ENCODE results near the gene TRIP11.

GRCh38 chr14:91987192-91987591 is 52.7 kb downstream of the TRIP11 start:
- no peak for TF ChIP-seq CTCF (IDR thresholded peaks at IDR 0.05)
- no peak for TF ChIP-seq POLR2AphosphoS5 (IDR thresholded peaks at IDR 0.05)
- no peak for TF ChIP-seq POLR2A (IDR thresholded peaks at IDR 0.05)

All from breast epithelium (tissue), 3 donors.